Activated CD4-positive, alpha-beta T cell treated with anti-CD3 and anti-CD28 coated beads, Interleukin-2, amount 10 ng/mL, durations not matched to agents 24 days and 14 days (primary cell): ENCODE results near the gene POLA1. TPM values are rescaled to one million over a fixed set of nuclear protein-coding genes. Genes with fewer than 3 reads are reported as not detected.
"Not testable (repeated sequence)": the region's sequence is repeated elsewhere in the genome, so short reads cannot be mapped to it uniquely, and the experiment has no call there.

ENCODE experiments used
- DNase-seq: peaks from one replicate; pipeline ENCODE4 v3.0.0; 2022
- H3K27ac Mint-ChIP-seq: one replicate; pipeline ENCODE4 v1.8.0; 2022; ENCODE audit warnings: mild to moderate bottlenecking, mixed read lengths
- H3K27me3 Mint-ChIP-seq: one replicate; pipeline ENCODE4 v1.8.0; 2022; ENCODE audit warnings: mixed read lengths
- H3K36me3 Mint-ChIP-seq: one replicate; pipeline ENCODE4 v1.8.0; 2022; ENCODE audit warnings: low read depth, mild to moderate bottlenecking, mixed read lengths
- H3K4me1 Mint-ChIP-seq: one replicate; pipeline ENCODE4 v1.8.0; 2021; ENCODE audit warnings: mixed read lengths
- H3K4me3 Mint-ChIP-seq: one replicate; pipeline ENCODE4 v1.8.0; 2022; ENCODE audit warnings: mild to moderate bottlenecking, moderate library complexity, mixed read lengths
- H3K9me3 Mint-ChIP-seq: one replicate; pipeline ENCODE4 v1.8.0; 2021; ENCODE audit warnings: mixed read lengths
- intact Hi-C: fragments of 100-400 bp; cut with micrococcal nuclease; formaldehyde crosslinking; loops from one replicate; pipeline ENCODE4 v1.15.1; 2023
- total RNA-seq: library from RNA; stranded (reverse); gene quantifications from 2 replicates; pipeline ENCODE4 v1.2.3, GENCODE V29; 2022

The POLA1 gene
- total RNA-seq, 1 donor from 2014 or later = 42.6 TPM

GRCh38 chrX:24851289-24851688 is 157.6 kb downstream of the POLA1 start:
- Mint-ChIP-seq H3K4me3 (no peak overlapping the region), H3K27ac (no peak overlapping the region), H3K27me3 (no peaks in the 10 kb centered on the region), H3K4me1 (no peaks in the 10 kb centered on the region), H3K36me3 (peaks cover 9% of the 10 kb centered on the region), H3K9me3 (no peaks in the 10 kb centered on the region)
- no peak for DNase-seq
- intact Hi-C loops = no loop called here

DNA sequence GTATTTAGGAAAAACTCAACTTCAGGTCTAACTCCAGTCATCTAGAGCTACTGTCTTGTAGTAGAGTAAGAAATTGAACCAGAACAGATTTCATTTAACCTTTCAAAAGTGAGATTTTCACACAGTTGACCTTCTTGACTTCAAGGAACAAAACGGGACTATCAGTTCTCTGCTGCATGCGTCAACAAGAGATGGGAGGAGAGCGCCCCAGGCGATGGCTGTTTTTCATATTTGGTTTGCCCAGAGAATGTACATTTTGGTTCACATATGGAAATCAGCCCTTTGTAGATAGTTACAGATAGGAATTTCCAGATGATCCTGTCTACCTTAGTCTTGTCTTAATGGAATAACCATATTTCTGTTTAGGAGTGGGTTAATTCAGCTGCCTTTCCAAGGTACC is 158.1 kb downstream of the POLA1 start:
- no peak for DNase-seq
- intact Hi-C loops = no loop called here
- H3K4me1 Mint-ChIP-seq = no peaks in the 10 kb centered on the region
- no peak overlapping the region for H3K4me3 Mint-ChIP-seq
- H3K9me3 Mint-ChIP-seq = no peaks in the 10 kb centered on the region
- no peak overlapping the region for H3K27ac Mint-ChIP-seq
- peaks cover 9% of the 10 kb centered on the region for H3K36me3 Mint-ChIP-seq
- no peaks in the 10 kb centered on the region for H3K27me3 Mint-ChIP-seq

DNA sequence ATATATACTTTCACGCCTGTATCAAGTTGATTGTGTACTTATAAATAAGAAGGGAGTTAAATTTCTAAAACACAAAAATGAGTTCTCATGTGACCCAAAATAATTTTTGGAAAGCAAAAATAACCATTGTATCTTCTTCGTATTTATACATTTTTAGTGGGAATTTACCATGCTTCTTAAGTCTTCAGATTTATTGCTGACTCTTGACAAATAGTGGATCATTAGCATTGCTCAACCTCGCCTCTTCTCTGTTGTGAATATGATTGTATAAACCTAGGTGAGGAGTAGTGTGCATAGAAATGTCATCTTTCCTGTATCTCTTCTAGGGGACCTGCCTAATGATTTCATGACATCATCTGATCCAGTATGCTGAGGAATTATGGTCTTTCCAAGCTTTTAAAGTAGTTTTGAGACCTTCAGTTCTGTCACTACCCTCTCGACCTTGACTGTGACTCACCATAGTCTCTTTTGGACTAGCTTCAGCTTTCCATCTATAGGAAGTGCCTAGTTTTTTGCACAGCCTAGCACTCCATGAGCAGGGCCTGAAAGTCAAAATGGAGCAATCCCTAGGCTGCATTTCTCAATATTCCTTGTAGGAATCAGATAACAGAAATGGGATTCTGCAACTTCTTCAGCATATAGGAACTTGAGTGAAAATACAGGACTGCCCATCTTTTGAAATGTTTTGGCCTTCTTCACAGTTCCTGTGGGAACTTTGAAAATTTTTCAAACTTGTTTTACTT is 164.5 kb downstream of the POLA1 start:
- Mint-ChIP-seq H3K9me3 (no peaks in the 10 kb centered on the region), H3K4me1 (no peaks in the 10 kb centered on the region), H3K27me3 (no peaks in the 10 kb centered on the region), H3K4me3 (no peak overlapping the region), H3K27ac (no peak overlapping the region), H3K36me3 (peaks cover 12% of the 10 kb centered on the region)
- DNase-seq = no peak
- intact Hi-C loops = no loop called here

DNA sequence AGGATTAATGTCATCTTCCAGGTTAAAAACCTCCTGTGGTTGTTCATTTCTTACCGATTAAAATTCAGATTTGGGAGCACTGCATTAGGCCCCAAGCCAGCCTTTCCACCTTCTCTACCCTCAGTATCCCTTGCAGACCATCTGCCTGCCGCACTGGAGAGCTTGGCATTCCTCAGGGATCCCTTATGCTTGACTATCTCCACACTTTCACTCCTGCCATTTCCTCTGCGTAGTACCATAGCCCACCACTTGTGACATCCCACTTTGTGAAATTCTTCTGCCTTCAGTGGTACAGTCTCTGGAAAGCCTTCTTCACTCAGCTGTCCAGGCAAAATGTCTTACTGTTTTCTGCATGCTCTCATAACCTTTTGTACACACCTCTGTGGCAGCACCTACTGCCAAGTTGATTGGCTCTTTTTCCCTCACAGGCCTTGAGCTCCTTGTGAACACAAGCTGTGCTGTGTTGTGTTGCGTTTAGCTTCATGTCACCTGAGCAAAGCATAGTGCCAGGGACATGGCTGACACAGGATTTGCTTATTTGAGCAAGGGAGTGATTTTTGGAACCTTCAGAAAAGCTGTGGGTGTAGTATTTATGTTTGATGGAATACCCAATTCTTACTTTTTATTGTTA is 165.6 kb downstream of the POLA1 start:
- no peaks in the 10 kb centered on the region for H3K27me3 Mint-ChIP-seq
- H3K4me1 Mint-ChIP-seq = no peaks in the 10 kb centered on the region
- peaks cover 13% of the 10 kb centered on the region for H3K36me3 Mint-ChIP-seq
- no peaks in the 10 kb centered on the region for H3K9me3 Mint-ChIP-seq
- DNase-seq = no peak
- no peak overlapping the region for H3K27ac Mint-ChIP-seq
- no peak overlapping the region for H3K4me3 Mint-ChIP-seq
- intact Hi-C loops = no loop called here

DNA sequence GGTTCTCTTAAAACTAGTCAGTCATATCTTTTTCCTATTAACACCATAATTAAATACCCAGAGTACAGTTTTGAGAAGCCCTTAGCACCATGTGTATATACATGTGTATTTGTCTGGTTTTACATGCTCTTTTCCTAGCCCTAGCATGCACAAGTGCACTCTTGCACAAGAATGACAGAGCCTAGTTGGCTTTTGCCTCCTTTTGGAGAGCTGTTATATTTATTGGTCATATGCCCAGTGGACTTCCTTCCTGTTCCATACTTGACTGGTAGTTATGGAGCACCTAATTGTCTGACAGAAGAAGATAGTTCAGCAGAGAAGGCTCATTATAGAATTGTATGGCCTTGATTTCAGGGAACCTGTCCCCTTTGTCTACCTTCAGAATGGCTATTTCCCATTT is 166.4 kb downstream of the POLA1 start:
- no peak overlapping the region for H3K4me3 Mint-ChIP-seq
- no peak overlapping the region for H3K27ac Mint-ChIP-seq
- no peaks in the 10 kb centered on the region for H3K9me3 Mint-ChIP-seq
- no peaks in the 10 kb centered on the region for H3K4me1 Mint-ChIP-seq
- DNase-seq = no peak
- peaks cover 15% of the 10 kb centered on the region for H3K36me3 Mint-ChIP-seq
- intact Hi-C loops = no loop called here
- H3K27me3 Mint-ChIP-seq = no peaks in the 10 kb centered on the region

DNA sequence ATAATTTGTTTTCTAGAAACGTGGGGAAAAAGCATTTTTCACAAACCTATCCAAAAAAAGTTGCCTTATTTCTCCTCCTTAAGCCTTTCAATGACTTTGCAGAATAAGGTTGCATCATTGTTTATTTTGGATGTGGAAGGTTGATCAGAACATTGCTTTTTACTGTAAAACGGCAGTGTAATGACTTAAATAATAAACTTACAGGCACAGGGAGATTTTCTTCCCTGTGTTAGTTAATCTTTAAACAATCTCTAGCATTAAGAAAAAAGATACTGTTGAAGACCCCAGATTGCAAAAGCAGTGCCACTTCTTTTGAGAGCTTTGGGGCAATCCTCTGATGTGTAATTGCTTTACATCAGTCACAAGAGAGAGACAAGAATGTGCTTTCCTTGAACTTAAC is 168.6 kb downstream of the POLA1 start:
- intact Hi-C loops = no loop called here
- no peak for DNase-seq
- Mint-ChIP-seq H3K4me1 (no peaks in the 10 kb centered on the region), H3K27me3 (no peaks in the 10 kb centered on the region), H3K4me3 (no peak overlapping the region), H3K9me3 (no peaks in the 10 kb centered on the region), H3K36me3 (peaks cover 14% of the 10 kb centered on the region), H3K27ac (no peak overlapping the region)

DNA sequence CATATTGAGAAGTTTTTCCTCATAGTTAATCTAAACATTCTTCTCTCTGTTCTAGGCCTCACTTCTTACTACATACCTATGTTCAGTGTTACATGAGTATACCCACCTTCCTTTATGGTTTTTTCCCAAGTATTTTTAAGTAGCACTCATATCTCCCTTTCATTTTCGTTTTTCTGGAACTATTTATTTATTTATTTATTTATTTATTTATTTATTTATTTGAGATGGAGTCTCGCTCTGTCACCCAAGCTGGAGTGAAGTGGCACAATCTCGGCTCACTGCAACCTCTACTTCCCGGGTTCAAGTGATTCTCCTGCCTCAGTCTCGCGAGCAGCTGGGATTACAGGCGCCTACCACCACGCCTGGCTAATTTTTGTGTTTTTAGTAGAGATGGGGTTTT is 170.1 kb downstream of the POLA1 start:
- H3K9me3 Mint-ChIP-seq, H3K4me1 Mint-ChIP-seq, H3K27ac Mint-ChIP-seq, H3K4me3 Mint-ChIP-seq, H3K27me3 Mint-ChIP-seq, DNase-seq, H3K36me3 Mint-ChIP-seq, intact Hi-C loops: not testable (repeated sequence)

DNA sequence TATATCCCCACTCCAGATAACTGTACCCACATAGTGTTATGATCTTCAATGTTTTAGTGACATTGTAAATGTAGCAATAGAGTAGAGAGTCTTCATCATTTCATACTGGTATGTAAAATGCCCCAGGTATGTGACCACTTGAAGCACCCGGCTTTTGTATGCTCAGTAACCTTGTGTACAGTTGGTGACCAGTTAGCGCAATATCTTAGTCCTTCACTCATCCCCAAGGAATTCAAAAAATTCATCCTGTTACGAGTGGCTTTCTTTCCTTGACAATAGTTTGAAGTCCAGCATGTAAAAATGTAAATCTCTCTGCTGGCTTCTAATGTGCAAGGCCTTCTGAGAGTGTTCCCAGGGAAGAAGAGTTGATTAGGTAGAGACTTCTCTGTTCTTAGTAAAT is 176.4 kb downstream of the POLA1 start:
- Mint-ChIP-seq H3K4me1 (no peaks in the 10 kb centered on the region), H3K36me3 (peaks cover 2% of the 10 kb centered on the region), H3K27me3 (no peaks in the 10 kb centered on the region), H3K4me3 (no peak overlapping the region), H3K9me3 (no peaks in the 10 kb centered on the region), H3K27ac (no peak overlapping the region)
- DNase-seq = no peak
- intact Hi-C loops = no loop called here

DNA sequence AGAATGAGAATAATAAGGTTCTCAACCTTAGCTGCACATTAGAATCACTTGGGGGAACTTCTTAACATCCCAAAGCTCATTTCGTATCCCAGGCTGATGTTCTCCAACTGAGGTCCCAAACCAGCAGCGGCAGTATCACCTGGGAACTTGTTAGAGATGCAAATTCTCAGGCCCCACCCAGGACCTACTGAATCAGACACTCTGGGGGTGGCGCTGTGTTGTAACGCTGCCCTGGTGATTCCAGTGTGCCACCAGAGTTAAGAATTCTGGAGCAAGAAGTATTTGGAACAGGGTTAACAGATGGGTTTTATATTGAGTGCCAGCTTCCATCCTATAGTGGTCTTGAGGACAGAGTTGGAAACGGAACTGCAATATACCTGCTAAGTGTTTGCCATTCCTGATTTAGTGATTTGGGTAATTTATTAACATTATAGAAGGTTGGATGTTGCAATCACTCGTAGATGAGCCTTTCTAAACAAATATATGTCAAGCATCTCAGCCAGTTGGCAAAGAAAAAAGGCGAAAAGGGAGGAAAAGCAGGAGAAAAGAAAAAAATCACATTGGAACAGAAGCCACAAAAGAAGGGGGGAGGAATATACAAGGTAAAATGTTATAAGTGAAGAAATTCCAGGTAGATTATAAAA is 181.0 kb downstream of the POLA1 start:
- intact Hi-C loops = no loop called here
- no peak overlapping the region for H3K27ac Mint-ChIP-seq
- no peaks in the 10 kb centered on the region for H3K4me1 Mint-ChIP-seq
- H3K27me3 Mint-ChIP-seq = no peaks in the 10 kb centered on the region
- H3K36me3 Mint-ChIP-seq = no peaks in the 10 kb centered on the region
- H3K9me3 Mint-ChIP-seq = no peaks in the 10 kb centered on the region
- H3K4me3 Mint-ChIP-seq = no peak overlapping the region
- no peak for DNase-seq

- H3K27me3 Mint-ChIP-seq = no peaks in the 10 kb centered on the region
- H3K9me3 Mint-ChIP-seq = no peaks in the 10 kb centered on the region
- no peaks in the 10 kb centered on the region for H3K4me1 Mint-ChIP-seq
- intact Hi-C loops = no loop called here
- no peak overlapping the region for H3K4me3 Mint-ChIP-seq
- DNase-seq = no peak
- H3K36me3 Mint-ChIP-seq = no peaks in the 10 kb centered on the region
- no peak overlapping the region for H3K27ac Mint-ChIP-seq
These were observed 183.0 kb downstream of the POLA1 start for GRCh38 chrX:24876530-24877287.

GRCh38 chrX:24877288-24877664 is 183.6 kb downstream of the POLA1 start:
- Mint-ChIP-seq H3K9me3 (no peaks in the 10 kb centered on the region), H3K36me3 (no peaks in the 10 kb centered on the region), H3K27ac (no peak overlapping the region), H3K4me3 (no peak overlapping the region), H3K27me3 (no peaks in the 10 kb centered on the region), H3K4me1 (no peaks in the 10 kb centered on the region)
- DNase-seq = no peak
- intact Hi-C loops = no loop called here

DNA sequence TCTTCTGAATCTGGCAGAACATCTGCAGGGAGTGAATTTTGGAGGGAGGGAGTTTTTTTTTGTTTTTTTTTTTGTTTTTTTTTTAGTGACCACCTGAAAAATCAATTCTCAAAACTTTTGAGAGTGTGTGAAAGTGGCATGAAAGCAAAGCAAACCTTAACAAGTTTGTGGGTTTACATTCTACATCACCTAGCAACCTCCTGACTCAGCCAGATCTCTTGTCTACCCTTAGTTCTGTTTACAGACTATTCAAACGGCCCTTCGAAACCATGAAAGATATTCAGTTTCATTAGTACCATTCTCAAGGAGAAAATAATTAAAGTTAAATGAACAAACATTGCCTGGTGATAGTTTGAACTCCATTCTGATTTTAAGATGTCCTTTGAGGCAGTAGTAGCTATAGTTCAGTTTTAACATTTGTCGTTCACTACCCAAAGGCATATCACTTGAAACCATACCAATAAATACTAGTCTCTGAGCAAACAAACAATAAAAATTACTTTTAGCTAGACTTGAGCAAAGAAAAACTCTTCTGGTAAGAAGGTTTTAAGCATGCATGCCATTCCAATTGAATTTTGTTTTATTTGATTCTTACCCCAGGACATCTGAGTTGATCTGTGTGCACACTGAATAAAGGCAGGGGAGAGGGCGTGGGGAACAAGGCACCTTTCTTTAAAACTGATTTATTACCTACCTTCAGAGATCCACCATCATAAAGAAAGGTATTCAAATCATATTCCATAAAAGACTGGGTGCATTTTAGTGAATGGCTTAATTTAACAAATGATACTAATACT is 184.3 kb downstream of the POLA1 start:
- Mint-ChIP-seq H3K27ac (no peak overlapping the region), H3K36me3 (no peaks in the 10 kb centered on the region), H3K4me3 (no peak overlapping the region), H3K9me3 (no peaks in the 10 kb centered on the region), H3K4me1 (no peaks in the 10 kb centered on the region), H3K27me3 (no peaks in the 10 kb centered on the region)
- intact Hi-C loops = no loop called here
- DNase-seq = no peak

DNA sequence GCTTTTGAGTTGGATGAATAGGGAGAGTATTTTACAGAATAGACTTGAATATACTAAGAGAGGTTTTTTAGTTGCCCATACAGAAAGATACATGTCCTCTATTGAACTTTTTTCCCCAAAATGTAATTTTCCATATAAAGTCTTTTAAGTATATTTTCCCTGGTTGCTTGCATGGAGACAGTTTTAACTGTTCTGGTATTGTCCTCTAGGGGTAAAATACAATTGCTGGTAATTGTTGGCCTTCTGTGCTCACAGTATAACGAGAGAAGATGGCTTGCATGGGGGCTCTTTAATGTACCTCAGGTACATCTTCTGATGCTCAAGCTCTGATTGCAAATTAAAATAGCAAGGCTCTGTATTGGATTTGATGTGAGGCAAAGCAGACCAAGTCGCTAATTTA is 186.0 kb downstream of the POLA1 start:
- no peaks in the 10 kb centered on the region for H3K9me3 Mint-ChIP-seq
- no peaks in the 10 kb centered on the region for H3K4me1 Mint-ChIP-seq
- no peaks in the 10 kb centered on the region for H3K36me3 Mint-ChIP-seq
- no peak for DNase-seq
- H3K4me3 Mint-ChIP-seq = no peak overlapping the region
- intact Hi-C loops = no loop called here
- H3K27ac Mint-ChIP-seq = no peak overlapping the region
- H3K27me3 Mint-ChIP-seq = no peaks in the 10 kb centered on the region
